ENCODE results near the gene KASH5. TPM values are rescaled to one million over a fixed set of nuclear protein-coding genes. Genes with fewer than 3 reads are reported as not detected.

The KASH5 gene
- total and polyA plus RNA-seq, 2 of the 13 experiments (the other 11 are each of a cell fraction or from before 2014, with no cell fraction given): not detected

DNA sequence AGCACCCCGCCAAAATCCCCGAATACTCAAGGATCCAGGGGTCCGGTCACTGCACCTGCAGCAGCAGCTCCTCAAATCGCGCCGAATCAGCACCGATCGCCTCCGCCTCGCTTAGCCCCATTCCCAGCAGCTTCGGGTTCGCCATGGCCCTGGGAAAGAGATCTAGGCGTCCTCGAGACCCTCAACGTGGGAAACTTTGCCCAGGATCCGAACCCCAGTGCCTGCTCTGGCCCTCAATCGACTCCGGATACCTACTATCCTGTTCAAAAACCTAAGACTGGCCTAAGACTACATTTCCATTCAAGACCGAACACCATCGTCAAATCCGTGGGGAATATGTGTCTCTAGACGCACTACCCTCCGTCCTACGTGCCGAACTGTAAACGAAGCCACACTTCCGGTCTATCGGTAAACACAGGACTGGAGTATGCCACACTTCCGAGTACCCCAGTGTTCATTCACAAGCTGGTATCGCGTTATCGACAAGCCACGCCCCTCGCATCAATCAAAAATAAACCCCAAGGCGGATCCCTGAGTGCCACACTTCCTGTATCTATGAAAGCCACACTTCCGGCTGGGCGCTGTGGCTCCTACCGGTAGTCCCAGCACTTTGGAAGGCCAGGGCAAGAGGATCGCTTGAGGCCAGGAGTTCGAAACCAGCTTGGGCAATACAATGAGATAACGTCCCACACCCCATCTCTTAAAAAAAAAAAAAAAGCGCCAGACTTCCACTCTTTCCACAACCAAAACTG lies 63.6 kb downstream of the KASH5 start, which contains the start of gene PIH1D1 (continued):
- no peak for TF ChIP-seq JUNB (CRISPR knock-in tag; IDR thresholded peaks at IDR 0.05; ENCODE audit: borderline replicate concordance)
- no peak for TF ChIP-seq ZFP36 (IDR thresholded peaks at IDR 0.05; ENCODE audit: borderline replicate concordance, low read depth, low read length, partially characterized antibody)
- TF ChIP-seq, protein P1, sequence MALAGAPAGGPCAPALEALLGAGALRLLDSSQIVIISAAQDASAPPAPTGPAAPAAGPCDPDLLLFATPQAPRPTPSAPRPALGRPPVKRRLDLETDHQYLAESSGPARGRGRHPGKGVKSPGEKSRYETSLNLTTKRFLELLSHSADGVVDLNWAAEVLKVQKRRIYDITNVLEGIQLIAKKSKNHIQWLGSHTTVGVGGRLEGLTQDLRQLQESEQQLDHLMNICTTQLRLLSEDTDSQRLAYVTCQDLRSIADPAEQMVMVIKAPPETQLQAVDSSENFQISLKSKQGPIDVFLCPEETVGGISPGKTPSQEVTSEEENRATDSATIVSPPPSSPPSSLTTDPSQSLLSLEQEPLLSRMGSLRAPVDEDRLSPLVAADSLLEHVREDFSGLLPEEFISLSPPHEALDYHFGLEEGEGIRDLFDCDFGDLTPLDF (CRISPR knock-in tag; IDR thresholded peaks at IDR 0.05): no peak
- no peak for TF ChIP-seq ZNF292 (CRISPR knock-in tag; IDR thresholded peaks at IDR 0.05; ENCODE audit: borderline replicate concordance, low read depth)
- TF ChIP-seq ZNF678 (CRISPR knock-in tag; IDR thresholded peaks at IDR 0.05): no peak
- TF ChIP-seq NR2F2 (IDR thresholded peaks at IDR 0.05; ENCODE audit: borderline replicate concordance, low read depth): no peak
- TF ChIP-seq ZNF234 (CRISPR knock-in tag; conservative IDR thresholded peaks at IDR 0.05): no peak
- TF ChIP-seq ZBTB7B (CRISPR knock-in tag; IDR thresholded peaks at IDR 0.05): 0 out of 2 replicates have a peak, but pooled peaks have one; percentile 26
- TF ChIP-seq, protein P2, sequence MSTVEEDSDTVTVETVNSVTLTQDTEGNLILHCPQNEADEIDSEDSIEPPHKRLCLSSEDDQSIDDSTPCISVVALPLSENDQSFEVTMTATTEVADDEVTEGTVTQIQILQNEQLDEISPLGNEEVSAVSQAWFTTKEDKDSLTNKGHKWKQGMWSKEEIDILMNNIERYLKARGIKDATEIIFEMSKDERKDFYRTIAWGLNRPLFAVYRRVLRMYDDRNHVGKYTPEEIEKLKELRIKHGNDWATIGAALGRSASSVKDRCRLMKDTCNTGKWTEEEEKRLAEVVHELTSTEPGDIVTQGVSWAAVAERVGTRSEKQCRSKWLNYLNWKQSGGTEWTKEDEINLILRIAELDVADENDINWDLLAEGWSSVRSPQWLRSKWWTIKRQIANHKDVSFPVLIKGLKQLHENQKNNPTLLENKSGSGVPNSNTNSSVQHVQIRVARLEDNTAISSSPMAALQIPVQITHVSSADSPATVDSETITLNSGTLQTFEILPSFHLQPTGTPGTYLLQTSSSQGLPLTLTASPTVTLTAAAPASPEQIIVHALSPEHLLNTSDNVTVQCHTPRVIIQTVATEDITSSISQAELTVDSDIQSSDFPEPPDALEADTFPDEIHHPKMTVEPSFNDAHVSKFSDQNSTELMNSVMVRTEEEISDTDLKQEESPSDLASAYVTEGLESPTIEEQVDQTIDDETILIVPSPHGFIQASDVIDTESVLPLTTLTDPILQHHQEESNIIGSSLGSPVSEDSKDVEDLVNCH (CRISPR knock-in tag; IDR thresholded peaks at IDR 0.05): no peak
- peak; percentile 68; the same call in 1 of the 2 replicates for TF ChIP-seq ERF (CRISPR knock-in tag; IDR thresholded peaks at IDR 0.05)
- TF ChIP-seq, protein P3, sequence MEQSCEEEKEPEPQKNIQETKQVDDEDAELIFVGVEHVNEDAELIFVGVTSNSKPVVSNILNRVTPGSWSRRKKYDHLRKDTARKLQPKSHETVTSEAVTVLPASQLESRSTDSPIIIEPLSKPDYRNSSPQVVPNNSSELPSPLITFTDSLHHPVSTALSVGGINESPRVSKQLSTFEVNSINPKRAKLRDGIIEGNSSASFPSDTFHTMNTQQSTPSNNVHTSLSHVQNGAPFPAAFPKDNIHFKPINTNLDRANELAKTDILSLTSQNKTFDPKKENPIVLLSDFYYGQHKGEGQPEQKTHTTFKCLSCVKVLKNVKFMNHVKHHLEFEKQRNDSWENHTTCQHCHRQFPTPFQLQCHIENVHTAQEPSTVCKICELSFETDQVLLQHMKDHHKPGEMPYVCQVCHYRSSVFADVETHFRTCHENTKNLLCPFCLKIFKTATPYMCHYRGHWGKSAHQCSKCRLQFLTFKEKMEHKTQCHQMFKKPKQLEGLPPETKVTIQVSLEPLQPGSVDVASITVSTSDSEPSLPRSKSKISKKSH (CRISPR knock-in tag; IDR thresholded peaks at IDR 0.05; ENCODE audit: borderline replicate concordance): no peak
- TF ChIP-seq ZNF839 (CRISPR knock-in tag; IDR thresholded peaks at IDR 0.05; ENCODE audit: borderline replicate concordance): 0 out of 2 replicates have a peak, but pooled peaks have one; percentile 41
- TF ChIP-seq, protein P4, sequence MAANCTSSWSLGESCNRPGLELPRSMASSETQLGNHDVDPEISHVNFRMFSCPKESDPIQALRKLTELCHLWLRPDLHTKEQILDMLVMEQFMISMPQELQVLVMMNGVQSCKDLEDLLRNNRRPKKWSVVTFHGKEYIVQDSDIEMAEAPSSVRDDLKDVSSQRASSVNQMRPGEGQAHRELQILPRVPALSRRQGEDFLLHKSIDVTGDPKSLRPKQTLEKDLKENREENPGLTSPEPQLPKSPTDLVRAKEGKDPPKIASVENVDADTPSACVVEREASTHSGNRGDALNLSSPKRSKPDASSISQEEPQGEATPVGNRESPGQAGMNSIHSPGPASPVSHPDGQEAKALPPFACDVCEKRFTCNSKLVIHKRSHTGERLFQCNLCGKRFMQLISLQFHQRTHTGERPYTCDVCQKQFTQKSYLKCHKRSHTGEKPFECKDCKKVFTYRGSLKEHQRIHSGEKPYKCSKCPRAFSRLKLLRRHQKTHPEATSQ (CRISPR knock-in tag; IDR thresholded peaks at IDR 0.05; ENCODE audit: borderline replicate concordance): no peak
- TF ChIP-seq ZNF138 (CRISPR knock-in tag; IDR thresholded peaks at IDR 0.05; ENCODE audit: low read depth): 0 out of 2 replicates have a peak, but pooled peaks have one; percentile 49
- TF ChIP-seq ZNF431 (CRISPR knock-in tag; IDR thresholded peaks at IDR 0.05; ENCODE audit: borderline replicate concordance, low read depth): no peak
- TF ChIP-seq, protein P5, sequence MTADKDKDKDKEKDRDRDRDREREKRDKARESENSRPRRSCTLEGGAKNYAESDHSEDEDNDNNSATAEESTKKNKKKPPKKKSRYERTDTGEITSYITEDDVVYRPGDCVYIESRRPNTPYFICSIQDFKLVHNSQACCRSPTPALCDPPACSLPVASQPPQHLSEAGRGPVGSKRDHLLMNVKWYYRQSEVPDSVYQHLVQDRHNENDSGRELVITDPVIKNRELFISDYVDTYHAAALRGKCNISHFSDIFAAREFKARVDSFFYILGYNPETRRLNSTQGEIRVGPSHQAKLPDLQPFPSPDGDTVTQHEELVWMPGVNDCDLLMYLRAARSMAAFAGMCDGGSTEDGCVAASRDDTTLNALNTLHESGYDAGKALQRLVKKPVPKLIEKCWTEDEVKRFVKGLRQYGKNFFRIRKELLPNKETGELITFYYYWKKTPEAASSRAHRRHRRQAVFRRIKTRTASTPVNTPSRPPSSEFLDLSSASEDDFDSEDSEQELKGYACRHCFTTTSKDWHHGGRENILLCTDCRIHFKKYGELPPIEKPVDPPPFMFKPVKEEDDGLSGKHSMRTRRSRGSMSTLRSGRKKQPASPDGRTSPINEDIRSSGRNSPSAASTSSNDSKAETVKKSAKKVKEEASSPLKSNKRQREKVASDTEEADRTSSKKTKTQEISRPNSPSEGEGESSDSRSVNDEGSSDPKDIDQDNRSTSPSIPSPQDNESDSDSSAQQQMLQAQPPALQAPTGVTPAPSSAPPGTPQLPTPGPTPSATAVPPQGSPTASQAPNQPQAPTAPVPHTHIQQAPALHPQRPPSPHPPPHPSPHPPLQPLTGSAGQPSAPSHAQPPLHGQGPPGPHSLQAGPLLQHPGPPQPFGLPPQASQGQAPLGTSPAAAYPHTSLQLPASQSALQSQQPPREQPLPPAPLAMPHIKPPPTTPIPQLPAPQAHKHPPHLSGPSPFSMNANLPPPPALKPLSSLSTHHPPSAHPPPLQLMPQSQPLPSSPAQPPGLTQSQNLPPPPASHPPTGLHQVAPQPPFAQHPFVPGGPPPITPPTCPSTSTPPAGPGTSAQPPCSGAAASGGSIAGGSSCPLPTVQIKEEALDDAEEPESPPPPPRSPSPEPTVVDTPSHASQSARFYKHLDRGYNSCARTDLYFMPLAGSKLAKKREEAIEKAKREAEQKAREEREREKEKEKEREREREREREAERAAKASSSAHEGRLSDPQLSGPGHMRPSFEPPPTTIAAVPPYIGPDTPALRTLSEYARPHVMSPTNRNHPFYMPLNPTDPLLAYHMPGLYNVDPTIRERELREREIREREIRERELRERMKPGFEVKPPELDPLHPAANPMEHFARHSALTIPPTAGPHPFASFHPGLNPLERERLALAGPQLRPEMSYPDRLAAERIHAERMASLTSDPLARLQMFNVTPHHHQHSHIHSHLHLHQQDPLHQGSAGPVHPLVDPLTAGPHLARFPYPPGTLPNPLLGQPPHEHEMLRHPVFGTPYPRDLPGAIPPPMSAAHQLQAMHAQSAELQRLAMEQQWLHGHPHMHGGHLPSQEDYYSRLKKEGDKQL (CRISPR knock-in tag; IDR thresholded peaks at IDR 0.05; ENCODE audit: low read depth): peak; percentile 27; the same call in 1 of the 2 replicates

All from HepG2 (cell line).